Activated CD4-positive, CD25-positive, alpha-beta regulatory T cell treated with anti-CD3 and anti-CD28 coated beads, Interleukin-2, amount 50 U/mL, for 72 hours (primary cell): ENCODE data around the gene TNS1.

Experiments
- DNase-seq: peaks from one replicate; pipeline ENCODE4 v3.0.0; 2021

TNS1 gene

DNA sequence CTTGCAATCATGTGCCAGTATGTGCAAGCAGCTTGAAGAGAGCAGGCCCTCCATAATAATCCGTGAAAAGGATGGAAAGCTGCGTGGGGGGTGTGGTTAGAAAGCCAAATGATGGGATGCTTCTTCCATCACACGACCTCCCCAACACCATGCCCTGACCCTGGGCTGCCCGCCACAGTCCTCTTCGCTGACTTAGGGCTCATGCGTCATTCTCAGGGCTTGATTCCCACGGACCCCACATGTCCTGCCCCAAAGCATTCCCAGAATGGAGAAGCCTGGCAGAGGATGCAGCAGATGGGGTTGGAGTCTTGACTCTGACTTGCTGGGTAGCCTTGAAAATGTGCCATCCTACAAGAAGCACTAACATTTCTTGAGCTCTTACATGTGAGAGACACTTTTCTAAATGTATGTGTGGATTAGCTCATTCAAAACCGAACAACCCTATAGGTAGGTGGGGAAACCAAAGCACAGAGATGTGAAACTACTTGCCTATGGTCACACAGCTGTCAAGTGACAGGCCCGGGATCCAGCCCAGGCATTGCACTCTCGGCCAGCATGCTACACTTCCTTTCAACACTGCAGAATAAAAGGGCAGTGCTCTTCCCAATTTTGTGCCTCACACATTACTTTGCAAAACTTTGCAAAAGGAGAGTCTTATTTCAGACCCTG, 3.7 kb downstream of the TNS1 start:
- no peak for DNase-seq

DNA sequence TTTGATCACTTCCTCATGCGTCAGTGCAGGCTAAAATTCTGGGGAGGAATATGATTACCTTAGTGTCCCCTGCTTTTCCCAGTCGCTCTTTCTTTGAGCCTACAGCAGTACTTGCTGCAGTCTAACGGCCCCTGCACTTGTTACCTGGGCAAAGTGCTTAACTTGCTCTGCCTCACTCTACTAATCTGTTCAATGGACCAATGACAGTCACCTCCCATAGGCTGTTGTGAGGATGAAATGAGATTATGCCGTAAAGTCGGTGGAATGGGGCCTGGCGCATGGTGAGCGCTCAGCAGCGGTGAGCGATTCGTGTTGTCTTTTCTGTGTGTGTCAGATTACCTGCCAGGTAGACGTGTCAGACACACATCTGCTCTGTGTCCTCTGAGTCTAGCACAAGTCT, 5.3 kb downstream of the TNS1 start:
- DNase-seq = no peak

DNA sequence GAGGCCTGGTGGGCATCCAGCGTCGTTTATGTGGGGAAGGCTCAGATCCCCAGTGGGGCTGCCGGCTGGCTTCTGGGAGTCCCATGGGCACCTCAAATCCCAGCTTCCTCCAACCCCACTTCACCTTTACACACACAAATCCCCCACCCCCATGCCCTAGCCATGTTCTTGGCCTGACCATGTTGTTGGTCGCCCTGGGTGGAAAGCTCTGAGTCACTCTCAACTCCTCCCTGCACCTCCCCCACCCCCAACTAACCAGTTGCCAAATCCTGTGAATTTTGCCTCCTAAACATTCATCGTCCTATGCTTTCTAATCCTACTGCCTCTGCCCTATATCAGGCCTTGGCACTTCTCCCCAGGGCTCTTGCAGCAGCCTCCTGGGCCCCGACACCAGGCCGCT, 6.4 kb downstream of the TNS1 start:
- no peak for DNase-seq

DNA sequence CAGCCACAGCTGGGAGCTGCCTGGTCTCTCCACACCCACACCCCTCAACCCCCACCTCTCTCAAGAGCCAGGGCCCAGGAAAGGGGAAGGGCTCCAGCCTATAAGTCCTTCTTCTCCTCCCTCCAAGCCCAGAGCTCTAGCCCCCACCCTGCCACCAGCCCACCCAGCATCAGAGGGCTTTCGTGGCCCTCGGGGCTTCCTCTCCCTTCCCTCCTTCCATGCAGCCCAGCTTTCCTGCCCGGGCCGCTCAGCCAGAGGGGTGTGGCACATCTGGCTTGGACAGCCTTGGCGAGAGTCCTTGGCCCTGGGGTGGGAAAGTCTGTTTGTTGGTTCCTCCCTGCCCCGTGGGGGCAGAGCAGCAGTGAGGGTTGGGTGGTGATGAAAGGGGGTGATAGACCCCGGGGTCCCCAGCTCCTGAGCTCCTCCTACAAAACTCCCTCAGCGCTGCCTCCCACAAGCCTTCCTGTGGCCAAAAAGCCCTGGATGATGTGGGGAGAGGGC, 7.0 kb downstream of the TNS1 start:
- DNase-seq = no peak

DNA sequence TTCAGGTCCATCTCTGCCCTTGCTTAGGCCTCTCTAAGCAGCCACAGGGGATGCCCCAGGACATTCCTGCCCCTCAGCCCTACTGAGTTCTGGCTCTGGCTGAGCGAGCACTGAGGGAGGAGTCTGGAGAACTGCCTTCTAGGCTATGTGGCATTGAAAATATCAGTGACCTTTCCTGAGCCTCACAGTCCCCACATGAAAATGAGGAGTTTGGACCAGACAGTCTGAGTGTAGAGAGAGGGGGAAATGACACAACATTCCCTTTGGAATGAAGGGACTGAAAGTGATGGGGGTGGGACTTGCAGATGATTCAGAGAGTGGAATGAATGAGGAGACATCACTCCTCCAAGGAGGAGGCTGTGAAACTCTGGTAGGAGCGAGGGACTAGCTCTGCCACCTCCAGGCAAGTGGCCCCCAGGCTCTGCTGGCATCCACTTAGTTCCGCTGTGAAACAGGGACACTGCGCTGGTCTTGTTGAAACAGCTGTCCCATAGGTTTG, 8.0 kb downstream of the TNS1 start:
- DNase-seq = no peak

DNA sequence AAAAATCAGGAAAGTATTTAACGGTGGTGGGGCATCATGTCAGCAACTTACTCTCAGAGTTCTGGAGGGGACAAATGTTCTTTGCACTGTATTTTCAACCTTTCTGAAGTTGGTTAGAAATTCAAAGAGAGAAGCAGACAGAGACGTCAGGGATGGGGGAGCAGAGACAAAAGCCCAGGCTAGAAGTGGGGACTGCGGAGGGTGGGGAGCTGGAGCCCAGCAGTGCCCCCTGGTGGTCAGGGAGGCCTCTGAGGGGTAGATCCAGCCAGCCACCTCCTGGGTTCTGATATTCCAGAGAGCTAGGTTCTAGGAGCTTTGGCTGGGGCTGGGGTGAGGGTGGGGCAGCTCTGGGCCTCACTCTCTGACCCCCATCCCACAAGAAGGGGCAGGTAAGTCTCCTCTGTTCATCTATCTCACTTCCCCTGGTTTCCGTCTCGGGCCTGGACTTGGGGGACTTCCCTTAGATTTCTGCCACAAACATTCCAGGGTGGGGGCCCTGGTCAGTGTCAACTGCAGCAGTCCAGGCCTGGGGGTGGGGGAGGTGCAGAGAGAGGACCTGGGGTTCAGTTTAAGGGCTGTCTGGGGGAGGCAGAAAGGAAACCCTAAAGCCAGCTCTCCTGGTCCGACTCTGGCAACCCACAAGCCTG, 8.9 kb downstream of the TNS1 start:
- DNase-seq = peak; percentile 66

DNA sequence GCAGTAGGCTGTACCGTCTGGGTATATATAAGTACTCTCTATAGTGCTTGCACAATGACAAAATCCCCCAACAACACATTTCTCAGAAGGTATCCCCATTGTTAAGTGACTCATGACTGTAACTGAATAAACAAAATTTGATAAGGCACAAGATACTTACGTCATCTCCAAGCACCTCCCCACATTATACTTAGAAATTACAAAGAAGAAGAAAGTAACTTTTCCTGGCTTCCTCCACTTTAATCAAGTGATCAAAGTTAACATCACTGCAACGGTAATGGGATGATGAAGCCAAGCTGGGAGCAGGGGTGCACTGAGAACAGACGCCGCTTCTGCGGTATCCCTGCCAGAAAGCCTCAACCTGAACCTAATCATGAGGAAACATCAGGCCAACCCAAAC, 9.7 kb downstream of the TNS1 start:
- no peak for DNase-seq

DNA sequence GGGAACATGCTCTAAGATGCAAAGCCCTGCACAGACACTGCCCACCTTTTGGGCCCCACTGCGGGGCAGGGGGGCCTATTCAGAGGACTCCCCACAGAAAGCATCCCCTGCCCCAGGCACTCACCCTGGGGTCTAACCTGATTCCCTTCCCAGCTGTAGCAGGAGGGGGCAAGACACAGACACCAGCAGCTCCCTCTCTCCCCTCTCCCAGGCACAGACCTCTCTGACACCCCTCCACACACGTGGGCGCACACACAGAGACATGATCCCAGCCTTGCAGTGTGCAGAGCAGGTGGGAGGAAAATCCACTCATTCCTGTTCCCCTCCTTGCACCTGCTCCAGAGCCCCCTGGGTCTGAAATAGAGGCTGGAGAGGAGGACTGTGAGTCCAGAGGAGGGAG, 10.7 kb downstream of the TNS1 start:
- no peak for DNase-seq

DNA sequence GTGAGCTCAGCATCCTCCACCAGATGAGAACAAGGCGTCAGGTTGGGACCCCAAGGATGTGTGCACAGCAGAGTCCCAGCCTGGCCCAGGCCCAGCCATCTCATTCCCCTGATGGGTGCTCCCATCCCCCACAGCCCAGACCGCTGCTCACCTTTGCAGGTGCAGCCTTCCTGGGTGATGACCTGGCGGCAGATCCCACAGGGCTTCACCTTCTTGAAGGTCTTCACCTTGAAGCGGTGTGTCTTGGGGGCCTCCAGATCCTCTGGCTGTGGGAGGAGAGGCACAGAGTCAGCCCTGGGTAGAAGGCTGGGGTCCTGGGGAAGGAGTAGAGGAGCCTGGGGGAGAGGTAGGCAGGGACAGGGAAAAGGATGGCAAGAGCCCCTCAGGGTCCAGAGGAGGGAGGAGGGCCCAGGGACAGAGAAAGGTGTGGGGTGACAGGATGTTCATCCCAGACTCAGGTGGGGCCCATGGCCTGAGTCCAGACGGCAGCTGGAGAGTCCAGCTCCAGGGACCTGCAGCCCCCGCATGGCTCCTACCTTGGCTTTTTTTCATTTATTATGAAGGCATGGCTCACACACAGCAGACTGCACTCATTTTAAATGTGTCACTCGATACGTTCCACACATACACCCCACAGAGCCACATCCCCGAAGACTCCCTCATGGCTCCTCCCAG, 11.9 kb downstream of the TNS1 start:
- no peak for DNase-seq

DNA sequence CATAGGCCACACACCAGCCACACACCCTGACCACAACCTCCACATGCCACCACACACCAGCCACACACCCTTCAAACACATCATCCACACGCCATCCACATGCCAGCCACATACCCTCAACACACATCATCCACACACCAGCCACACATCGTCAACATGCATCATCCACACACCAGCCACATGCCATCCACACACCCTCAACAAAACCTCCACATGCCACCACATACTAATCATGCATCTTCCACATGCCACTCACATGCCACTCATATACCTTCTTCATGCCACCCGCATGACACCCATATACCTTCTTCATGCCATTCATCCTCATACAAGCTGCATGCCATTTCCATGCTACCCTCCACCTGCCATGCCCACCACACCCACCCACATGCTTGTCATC, 12.4 kb downstream of the TNS1 start:
- DNase-seq = no peak

DNA sequence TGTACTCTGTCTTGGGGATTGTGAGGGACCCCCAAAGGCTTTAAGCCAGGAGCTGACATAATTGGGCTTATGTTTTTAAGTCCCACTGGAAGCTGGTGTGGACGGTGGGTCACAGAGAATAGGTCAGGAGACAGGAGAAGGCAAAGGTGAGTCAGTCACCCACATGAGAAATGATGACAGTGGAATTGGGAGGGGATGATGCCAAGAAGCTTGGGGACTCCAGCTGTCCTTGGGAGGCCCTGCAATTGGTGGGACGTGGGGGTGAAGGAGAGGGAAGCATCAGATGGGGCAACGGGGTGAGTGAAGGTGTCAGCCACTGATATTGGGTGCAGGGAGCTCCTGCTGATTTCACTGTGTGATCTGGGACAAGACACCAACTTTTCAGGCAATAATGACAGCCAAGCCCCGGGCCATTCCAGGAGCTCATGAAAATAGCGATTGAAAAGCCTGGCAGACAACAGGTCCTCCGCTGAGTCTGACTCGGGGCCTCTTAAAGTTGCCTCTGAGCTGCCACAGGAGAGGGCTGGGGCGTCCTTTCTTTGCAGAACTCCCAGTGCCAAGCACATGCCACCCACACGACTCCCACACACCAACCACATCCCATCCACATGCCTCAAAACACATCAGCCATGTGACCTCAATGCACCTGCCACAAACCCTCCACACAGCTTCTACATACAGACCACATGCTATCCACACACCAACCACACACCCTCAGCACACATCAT, 13.4 kb downstream of the TNS1 start:
- DNase-seq = no peak

DNA sequence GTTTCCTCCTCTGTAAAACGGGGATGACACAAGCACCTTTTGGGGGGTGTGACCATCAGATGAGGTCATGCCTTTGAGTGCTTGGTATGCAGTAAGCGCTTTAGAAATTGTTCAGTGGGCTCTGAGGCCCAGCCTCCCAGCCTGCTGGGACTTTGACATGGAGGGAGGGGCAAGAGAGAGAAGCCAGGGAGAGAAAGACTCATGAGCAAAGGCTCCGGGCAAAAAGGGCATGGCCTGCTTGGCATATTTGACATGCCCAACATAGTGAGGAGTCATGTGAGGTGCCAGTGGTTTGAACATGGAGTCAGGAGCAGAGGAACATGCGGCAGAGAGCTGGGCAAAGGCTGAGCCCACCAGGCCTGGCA, 14.0 kb downstream of the TNS1 start:
- no peak for DNase-seq

DNA sequence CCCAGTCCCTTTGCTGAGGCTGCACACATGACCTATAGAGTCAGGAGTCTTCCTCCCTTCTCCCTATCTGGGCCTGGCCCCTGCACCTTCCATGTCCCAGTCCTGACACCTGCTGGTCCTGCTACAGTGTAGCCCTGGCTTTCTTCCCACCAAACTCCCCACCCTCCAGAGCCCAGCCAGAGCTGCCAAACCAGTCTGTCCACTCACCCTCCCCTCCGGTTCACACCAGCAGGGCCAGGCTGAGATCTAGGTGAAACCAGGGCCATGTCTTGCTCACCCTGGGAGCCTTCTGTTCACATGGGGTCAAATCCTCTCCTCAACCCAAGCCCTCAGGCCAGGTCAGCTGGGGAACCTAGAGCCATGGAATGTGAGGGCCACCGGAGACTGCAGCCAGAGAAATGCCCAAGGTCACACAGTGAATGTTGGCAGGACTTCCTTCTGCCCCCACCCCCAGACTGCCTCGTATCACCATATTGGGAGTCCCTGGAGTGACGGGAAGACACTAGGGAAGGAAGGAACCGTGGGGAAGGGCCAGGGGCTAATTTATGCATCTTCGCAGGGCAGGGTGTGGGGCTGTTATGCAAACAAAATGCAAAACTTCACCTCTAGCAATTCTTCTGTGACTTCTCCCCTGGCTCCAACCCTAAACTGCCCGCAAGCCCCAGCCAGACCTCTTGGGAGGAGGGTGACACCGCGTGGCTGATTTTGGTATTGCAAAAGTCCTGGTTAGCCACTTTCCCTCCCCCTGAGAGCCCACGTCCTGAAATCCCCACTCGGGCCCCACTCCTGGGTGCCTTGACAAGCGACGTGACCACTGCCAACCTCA, 14.6 kb downstream of the TNS1 start:
- DNase-seq = peak; percentile 72

DNA sequence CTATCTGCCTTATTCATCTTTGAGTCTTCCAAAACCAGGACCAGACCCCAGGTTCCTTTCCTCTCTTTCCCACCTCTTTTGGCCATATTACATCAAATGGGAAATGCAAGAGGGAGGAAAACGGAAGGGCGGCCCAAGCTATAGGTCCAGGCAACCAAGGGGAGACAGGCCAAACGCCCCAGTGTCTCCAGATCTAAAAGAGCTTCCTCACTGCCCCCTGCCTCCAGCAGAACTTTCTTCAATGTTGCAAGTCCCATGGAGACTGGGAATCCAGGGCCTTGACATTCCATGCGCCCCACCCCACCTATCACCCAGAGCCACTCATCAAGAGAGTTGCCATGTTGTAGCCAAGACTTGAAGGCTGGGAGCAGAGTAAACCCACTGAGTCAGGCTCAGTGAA, 15.4 kb downstream of the TNS1 start:
- no peak for DNase-seq

DNA sequence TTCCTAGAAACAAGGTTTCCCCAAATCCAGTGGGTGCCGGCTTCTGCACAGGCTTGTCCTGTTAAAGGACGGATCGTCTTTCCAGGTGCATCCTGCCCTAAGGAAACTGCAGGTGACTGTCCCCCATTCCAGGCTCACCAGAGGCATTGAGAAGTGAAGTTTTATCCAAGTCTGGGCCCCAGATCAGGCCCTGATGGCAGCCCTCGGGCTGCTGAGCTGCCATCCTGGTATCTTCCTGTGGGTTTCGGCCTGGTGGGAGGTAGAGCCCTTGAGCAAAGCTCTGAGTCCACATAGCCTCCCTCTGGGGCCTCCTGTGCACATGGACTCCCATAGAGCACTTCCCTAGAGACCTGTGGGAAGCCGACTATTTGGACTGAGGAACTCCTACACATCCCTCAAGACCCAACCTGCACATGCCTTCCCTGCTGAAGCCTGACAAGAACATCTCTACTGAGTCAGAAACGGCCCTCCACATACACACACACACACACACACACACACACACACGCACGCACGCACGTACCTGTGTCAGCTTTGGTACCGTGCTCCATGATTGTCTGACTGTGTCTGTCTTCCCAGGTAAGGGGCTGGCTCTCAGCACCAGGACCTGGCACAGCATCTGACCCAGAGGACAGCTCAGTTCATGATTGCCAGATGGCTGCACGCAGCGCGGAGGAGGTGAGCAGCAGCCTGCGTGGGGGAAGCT, 16.4 kb downstream of the TNS1 start:
- DNase-seq = no peak

DNA sequence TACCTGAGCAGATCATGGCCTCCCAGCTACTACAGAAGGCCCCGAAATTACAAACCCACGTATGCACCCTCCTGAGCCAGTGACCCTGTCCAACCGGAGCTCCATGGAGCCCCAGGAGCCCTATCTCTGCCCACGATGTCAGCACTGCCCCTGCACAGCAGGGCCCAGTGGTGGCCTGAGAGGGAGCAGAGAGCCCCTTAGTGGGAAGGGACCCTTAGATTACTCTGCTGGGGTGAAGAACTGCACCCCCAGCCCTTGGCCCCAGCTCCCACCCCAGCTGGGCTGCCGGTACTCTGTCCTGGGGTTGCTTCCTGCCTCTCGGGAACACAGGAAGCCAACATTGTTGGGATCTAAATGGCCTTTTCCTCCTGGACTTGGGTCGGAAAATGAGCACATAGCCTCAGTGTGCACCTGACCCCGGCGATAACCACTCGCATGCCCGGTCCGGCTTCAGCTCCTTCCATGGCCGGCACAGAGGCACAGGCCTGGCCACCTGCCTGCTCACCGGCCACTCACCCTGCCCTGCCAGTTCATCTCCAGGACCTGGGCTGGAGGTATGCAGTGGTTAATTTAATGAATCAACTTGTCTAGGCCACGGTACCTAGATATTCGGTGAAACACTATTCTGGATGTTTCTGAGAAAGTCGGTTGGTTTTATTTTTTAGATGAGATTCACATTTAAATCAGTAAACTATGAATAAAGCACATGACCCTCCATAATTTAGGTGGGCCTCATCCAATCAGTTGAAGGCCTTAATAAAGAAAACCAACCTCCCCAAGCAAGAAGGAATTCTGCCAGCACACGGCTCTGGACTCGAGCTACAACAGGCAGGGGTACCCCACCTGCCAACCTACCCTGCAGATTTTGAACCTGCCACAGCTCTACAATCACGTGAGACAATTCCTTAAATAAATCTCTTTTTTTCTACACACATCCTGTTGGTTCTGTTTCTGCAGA, 19.2 kb downstream of the TNS1 start:
- DNase-seq = no peak

DNA sequence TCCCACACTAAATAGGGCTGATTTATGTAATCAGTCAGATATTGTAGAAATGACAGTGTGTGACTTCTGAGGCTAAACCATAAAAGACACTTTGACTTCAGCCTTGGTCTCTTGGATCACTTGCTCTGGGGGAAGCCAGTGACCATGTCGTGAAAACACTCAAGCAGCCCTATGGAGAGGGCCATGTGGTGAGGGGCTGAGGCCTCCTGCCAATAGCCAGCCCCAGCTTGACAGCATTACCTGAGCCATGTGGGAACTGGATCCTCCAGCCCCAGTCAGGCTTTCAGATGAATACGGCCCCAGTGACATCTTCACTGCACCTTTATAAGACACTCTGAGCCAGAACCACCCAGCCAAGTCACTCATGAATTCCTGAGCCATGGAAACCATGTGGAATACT, 20.8 kb downstream of the TNS1 start:
- DNase-seq = no peak

DNA sequence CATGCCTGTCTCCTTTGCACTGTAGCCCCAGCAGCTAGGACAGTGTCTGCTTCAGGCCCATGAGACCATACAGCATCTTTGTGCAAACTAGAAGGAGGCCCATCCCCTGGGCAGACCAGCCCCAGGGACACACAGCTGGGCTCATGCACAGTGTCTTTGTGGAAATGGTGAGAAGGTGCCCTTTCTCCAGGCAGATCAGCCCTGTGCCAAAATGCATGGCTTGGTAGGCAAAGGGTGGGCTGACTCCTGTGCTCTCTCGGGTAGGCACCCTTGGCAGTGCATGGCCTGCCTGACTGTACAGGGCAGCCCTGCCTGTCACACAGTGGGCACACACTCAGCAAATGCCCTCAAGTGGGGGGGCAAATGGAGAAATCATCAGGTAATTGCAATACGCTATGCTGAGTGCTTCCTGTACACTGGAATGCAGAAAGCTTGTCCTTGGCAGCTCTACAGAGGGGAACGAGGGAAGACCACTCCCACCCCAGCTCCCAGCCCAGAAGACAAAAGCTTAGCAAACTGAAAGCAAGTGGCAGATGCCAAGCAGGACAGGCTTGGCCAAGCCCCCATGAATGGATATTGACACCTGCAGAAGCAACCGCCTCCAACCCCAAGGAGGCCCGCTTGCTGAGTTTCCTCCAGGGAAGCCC, 21.6 kb downstream of the TNS1 start:
- DNase-seq = no peak

DNA sequence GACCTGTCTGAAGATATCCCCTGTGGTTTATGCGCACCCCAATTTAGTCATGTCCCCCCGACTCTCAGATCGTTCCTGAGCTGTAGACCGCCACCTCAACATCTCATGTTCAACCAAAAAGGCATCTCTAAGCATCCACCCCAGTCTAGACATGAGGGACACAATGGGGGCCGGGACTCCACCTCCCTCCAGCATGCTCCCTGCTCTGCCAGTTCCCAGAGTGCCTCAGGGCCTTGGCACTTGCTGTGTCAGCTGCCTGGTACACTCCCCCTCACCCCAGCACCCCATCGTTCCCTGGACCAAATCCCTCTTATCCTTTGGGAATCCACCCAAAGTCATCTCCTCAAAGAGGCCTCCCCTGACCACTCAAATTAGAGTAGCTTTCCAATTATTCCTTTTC, 22.2 kb downstream of the TNS1 start:
- no peak for DNase-seq

DNA sequence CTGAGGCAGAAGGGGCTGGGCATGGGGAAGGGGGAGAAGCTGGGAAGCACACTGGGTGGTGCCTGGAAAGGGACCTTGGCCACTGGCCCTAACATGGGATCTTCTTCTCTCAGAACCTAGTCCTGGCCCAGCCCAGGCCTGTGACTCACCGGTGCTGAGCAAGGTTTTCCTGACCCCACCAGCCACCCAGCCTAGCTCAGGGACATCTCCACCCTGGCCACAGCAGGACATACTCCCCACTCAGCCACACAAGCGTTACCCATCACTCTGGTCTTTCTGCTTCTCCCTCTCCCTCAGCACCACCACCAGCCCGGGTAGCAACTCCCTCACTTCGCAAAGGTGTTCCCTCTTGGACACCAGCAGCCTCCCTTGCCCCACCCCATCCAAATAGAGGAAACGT, 22.8 kb downstream of the TNS1 start:
- no peak for DNase-seq
